ENCODE measurements around the gene GPR158.

DNA sequence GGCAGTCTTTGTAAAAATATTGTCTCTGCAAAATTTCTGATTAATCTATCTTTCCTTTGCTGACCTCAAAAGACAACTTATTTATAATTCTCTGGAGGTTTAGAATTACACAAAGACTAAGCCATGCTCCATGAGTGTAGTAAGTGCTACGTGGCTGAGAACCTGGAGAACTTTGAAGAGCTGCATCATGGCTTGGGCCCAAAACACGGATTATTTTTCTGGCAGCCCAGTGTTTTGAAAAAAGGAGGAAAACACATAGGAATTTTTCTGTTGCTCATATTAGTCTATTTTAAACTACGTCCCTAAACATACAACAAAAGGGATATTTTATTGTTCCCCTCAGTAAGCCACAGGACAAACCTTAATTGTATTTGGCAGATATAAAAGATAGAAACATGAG is 398.5 kb downstream of the GPR158 start:
- TF ChIP-seq POLR2A (IDR thresholded peaks at IDR 0.05; ENCODE audit: low read depth, low read length), result no peak
- TF ChIP-seq TAF1 (IDR thresholded peaks at IDR 0.05; ENCODE audit: borderline replicate concordance, low read depth, low read length), result no peak
- TF ChIP-seq POLR2AphosphoS5 (IDR thresholded peaks at IDR 0.05; ENCODE audit: low read depth, low read length), result no peak

Data from GM12892 (cell line).